Immature natural killer cell (primary cell): ENCODE measurements around the gene WWOX. TPM values are rescaled to one million over a fixed set of nuclear protein-coding genes. Genes with fewer than 3 reads are reported as not detected.
"Not testable (repeated sequence)": the region's sequence is repeated elsewhere in the genome, so short reads cannot be mapped to it uniquely, and the experiment has no call there.

Experiments
- DNase-seq, 3 donors: peaks; one replicate each; pipeline ENCODE4 v3.0.0; 2022; ENCODE audit warnings: mixed read lengths in 1 of 3
- H3K27ac Mint-ChIP-seq, 6 donors: one replicate each; pipeline ENCODE4 v1.8.0; 2020; ENCODE audit warnings: mixed read lengths in 6 of 6, mild to moderate bottlenecking in 5 of 6, inconsistent platforms in 4 of 6, moderate library complexity in 3 of 6
- H3K27me3 Mint-ChIP-seq, 3 donors: one replicate each; pipeline ENCODE4 v1.8.0; 2020 to 2021; ENCODE audit warnings: low read depth in 3 of 3, mild to moderate bottlenecking in 3 of 3, mixed read lengths in 3 of 3, moderate library complexity in 3 of 3, inconsistent platforms in 1 of 3
- H3K36me3 Mint-ChIP-seq, 3 donors: one replicate each; pipeline ENCODE4 v1.8.0; 2020; ENCODE audit warnings: mixed read lengths in 3 of 3, inconsistent platforms in 2 of 3, mild to moderate bottlenecking in 2 of 3
- H3K4me1 Mint-ChIP-seq, 2 donors: one replicate each; pipeline ENCODE4 v1.8.0; 2020; ENCODE audit warnings: inconsistent platforms in 2 of 2, mild to moderate bottlenecking in 2 of 2, mixed read lengths in 2 of 2, moderate library complexity in 1 of 2
- H3K4me3 Mint-ChIP-seq, 5 donors: one replicate each; pipeline ENCODE4 v1.8.0; 2020; ENCODE audit warnings: mild to moderate bottlenecking in 5 of 5, mixed read lengths in 5 of 5, inconsistent platforms in 3 of 5, moderate library complexity in 3 of 5
- H3K9me3 Mint-ChIP-seq, 6 donors: one replicate each; pipeline ENCODE4 v1.8.0; 2020; ENCODE audit warnings: mild to moderate bottlenecking in 6 of 6, mixed read lengths in 6 of 6, inconsistent platforms in 4 of 6, moderate library complexity in 3 of 6
- polyA plus RNA-seq, 3 donors: library from polyadenylated mRNA; unstranded; fragments of 300-500 nt; fragmentation: Illumina TruSeq; gene quantifications; one replicate each; pipeline ENCODE4 v1.2.3, GENCODE V29; 2021

Gene WWOX
- polyA plus RNA-seq, 3 donors from 2014 or later, result 9.0 to 13.9 (median 12.3) TPM

DNA sequence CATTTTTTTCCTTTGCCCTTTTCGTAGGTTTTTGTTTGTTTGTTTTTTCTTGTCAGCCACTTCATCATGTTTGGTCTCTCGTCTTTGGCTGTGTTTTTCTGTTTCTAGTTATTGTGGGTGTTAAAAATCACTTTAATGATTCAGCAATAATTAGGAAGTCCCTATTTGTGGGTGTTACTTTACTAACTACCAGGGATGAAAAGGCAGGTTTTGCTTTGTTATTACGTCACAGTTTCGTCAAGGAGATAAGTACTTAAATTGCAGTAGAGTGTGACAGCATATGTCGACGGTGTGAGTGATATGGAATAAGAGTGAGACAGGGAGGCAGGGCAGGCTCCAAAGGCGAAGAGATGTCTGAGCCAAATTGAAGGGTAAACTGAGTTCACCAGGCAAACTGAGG is 479.6 kb downstream of the WWOX start:
- Mint-ChIP-seq H3K4me1 (peaks cover 4 to 7% of the 10 kb centered on the region in 2 donors), H3K4me3 (no peak overlapping the region), H3K9me3 (no peaks in the 10 kb centered on the region), H3K36me3 (no peaks in the 10 kb centered on the region), H3K27me3 (peaks cover 0 to 2% (median 0%) of the 10 kb centered on the region in 3 donors), H3K27ac (no peak overlapping the region)
- DNase-seq, result no peak

GRCh38 chr16:78583441-78583840 is 484.0 kb downstream of the WWOX start:
- no peaks in the 10 kb centered on the region for H3K9me3 Mint-ChIP-seq
- H3K4me3 Mint-ChIP-seq, result no peak overlapping the region
- no peak overlapping the region for H3K27ac Mint-ChIP-seq
- H3K27me3 Mint-ChIP-seq, result peaks cover 0 to 3% (median 0%) of the 10 kb centered on the region in 3 donors
- H3K36me3 Mint-ChIP-seq, result no peaks in the 10 kb centered on the region
- DNase-seq, result no peak
- H3K4me1 Mint-ChIP-seq, result no peaks in the 10 kb centered on the region

- Mint-ChIP-seq H3K4me1 (no peaks in the 10 kb centered on the region), H3K27ac (no peak overlapping the region), H3K27me3 (peaks cover 0 to 3% (median 0%) of the 10 kb centered on the region in 3 donors), H3K4me3 (no peak overlapping the region), H3K9me3 (no peaks in the 10 kb centered on the region), H3K36me3 (no peaks in the 10 kb centered on the region)
- DNase-seq, result no peak
Measured at GRCh38 chr16:78584213-78584860, 484.9 kb downstream of the WWOX start.

GRCh38 chr16:78584991-78585390 is 485.5 kb downstream of the WWOX start:
- H3K4me3 Mint-ChIP-seq, result no peak overlapping the region
- no peak for DNase-seq
- H3K27me3 Mint-ChIP-seq, result peaks cover 0 to 3% (median 0%) of the 10 kb centered on the region in 3 donors
- H3K9me3 Mint-ChIP-seq, result no peaks in the 10 kb centered on the region
- no peaks in the 10 kb centered on the region for H3K36me3 Mint-ChIP-seq
- no peaks in the 10 kb centered on the region for H3K4me1 Mint-ChIP-seq
- H3K27ac Mint-ChIP-seq, result no peak overlapping the region

DNA sequence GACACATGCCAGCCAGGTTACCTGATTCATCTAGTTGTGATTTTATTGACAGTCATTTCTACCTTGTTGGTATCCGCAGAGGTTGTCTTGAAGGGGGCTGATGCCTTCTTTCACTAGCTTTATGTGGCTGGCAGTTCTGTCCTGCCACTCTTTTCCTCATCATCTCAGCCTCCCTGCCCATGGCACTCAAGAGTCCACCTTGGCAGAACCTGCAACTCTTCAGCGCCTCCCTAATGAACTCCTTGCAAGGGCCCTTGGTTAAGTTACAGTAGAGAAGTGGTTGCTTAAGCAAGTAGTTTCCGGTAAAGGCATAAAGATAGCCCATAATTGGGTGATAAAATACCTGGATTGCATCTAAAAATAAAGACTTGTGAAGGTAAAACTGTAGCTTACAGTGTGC is 489.9 kb downstream of the WWOX start:
- Mint-ChIP-seq H3K36me3 (no peaks in the 10 kb centered on the region), H3K4me1 (no peaks in the 10 kb centered on the region), H3K9me3 (no peaks in the 10 kb centered on the region), H3K27ac (no peak overlapping the region), H3K4me3 (no peak overlapping the region), H3K27me3 (peaks cover 0 to 3% (median 2%) of the 10 kb centered on the region in 3 donors)
- DNase-seq, result no peak

DNA sequence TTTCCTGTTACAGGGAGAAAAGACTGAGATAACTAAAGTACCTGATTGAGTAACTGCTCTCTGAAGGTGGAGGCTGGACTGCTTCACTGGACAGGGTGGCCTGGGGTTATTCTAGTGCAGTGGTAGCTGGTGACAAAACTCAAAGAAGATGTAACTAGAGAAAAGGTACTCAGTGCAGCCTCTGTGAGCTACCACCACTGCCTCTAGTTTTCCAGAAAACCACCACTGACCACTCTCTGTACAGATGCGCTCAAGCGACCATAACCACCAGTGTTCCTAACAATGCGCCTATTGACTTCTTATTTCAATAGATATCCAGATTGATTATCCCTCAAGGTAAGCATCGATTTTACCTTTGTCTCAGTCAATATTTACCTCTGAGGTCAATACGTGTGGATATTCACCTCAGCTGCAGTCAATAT is 492.2 kb downstream of the WWOX start:
- no peaks in the 10 kb centered on the region for H3K36me3 Mint-ChIP-seq
- no peak overlapping the region for H3K27ac Mint-ChIP-seq
- peaks cover 2 to 5% (median 3%) of the 10 kb centered on the region in 3 donors for H3K27me3 Mint-ChIP-seq
- no peaks in the 10 kb centered on the region for H3K4me1 Mint-ChIP-seq
- no peak overlapping the region for H3K4me3 Mint-ChIP-seq
- DNase-seq, result no peak
- H3K9me3 Mint-ChIP-seq, result no peaks in the 10 kb centered on the region

- Mint-ChIP-seq H3K36me3 (no peaks in the 10 kb centered on the region), H3K4me1 (no peaks in the 10 kb centered on the region), H3K27me3 (peaks cover 2 to 5% (median 3%) of the 10 kb centered on the region in 3 donors), H3K9me3 (no peaks in the 10 kb centered on the region), H3K4me3 (no peak overlapping the region), H3K27ac (no peak overlapping the region)
- DNase-seq, result no peak
Measured at GRCh38 chr16:78592111-78592510, 492.7 kb downstream of the WWOX start.

DNA sequence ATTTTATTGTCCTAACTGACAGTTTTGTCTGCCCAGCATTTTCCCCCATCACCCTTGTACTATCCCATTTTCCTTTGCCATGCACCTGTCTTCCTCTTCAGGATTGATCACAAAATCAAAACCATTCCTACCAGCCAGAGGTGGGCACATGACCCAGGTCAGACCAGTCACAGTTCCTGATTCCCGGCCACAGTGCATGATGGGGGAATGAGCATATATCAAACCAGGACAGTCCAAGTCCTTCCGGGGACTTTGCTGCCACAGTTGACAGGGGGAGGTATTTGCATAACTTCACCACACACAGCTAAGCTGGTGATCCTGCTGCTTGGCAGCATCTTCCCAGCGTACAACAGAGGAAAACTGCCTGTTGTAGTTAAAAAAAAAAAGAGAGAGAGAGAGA is 493.9 kb downstream of the WWOX start:
- Mint-ChIP-seq H3K36me3 (no peaks in the 10 kb centered on the region), H3K4me1 (no peaks in the 10 kb centered on the region), H3K27ac (no peak overlapping the region), H3K27me3 (peaks cover 2 to 5% (median 3%) of the 10 kb centered on the region in 3 donors), H3K4me3 (no peak overlapping the region), H3K9me3 (no peaks in the 10 kb centered on the region)
- DNase-seq, result no peak

GRCh38 chr16:78594191-78594590 is 494.7 kb downstream of the WWOX start:
- Mint-ChIP-seq H3K27ac (no peak overlapping the region), H3K9me3 (no peaks in the 10 kb centered on the region), H3K27me3 (peaks cover 0 to 5% (median 2%) of the 10 kb centered on the region in 3 donors), H3K4me3 (no peak overlapping the region), H3K4me1 (no peaks in the 10 kb centered on the region), H3K36me3 (no peaks in the 10 kb centered on the region)
- no peak for DNase-seq

DNA sequence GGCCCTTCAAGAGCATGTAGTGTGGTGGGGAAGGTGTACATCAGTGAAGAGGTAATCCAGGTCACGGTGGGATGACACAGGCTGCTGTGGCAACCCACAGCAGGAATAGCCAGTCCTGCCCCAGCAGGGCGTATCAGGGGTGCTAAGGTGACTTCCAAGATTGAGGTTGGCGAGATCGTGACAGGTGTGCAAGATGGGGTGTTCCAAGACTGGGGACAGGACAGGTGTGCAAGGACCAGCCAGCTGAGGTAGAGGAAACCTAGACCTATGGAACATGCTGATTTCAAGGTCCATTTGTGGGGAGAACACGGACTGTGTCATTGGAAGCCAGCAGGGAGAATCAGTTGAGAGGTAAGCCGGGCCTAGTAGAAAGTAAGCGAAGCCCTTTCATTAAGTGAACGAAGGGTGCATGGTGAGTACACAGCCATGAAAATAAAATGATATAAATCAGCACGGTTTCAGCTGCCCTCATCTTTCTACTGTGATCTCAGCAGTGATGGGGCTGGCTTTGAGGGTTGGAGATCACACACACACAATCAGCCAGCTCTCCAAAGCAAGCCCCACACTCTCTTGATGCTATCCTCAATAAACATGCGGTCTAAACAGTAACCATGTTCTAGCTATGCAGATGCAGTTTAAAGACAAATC is 497.0 kb downstream of the WWOX start:
- DNase-seq, result no peak
- H3K27me3 Mint-ChIP-seq, result peaks cover 0 to 4% (median 2%) of the 10 kb centered on the region in 3 donors
- no peak overlapping the region for H3K4me3 Mint-ChIP-seq
- H3K36me3 Mint-ChIP-seq, result no peaks in the 10 kb centered on the region
- H3K9me3 Mint-ChIP-seq, result no peaks in the 10 kb centered on the region
- H3K4me1 Mint-ChIP-seq, result no peaks in the 10 kb centered on the region
- H3K27ac Mint-ChIP-seq, result no peak overlapping the region

- Mint-ChIP-seq H3K27me3 (peaks cover 0 to 4% (median 2%) of the 10 kb centered on the region in 3 donors), H3K27ac (no peak overlapping the region), H3K9me3 (no peaks in the 10 kb centered on the region), H3K4me3 (no peak overlapping the region), H3K36me3 (no peaks in the 10 kb centered on the region), H3K4me1 (no peaks in the 10 kb centered on the region)
- DNase-seq, result no peak
Measured at GRCh38 chr16:78596996-78597422, 497.6 kb downstream of the WWOX start.

DNA sequence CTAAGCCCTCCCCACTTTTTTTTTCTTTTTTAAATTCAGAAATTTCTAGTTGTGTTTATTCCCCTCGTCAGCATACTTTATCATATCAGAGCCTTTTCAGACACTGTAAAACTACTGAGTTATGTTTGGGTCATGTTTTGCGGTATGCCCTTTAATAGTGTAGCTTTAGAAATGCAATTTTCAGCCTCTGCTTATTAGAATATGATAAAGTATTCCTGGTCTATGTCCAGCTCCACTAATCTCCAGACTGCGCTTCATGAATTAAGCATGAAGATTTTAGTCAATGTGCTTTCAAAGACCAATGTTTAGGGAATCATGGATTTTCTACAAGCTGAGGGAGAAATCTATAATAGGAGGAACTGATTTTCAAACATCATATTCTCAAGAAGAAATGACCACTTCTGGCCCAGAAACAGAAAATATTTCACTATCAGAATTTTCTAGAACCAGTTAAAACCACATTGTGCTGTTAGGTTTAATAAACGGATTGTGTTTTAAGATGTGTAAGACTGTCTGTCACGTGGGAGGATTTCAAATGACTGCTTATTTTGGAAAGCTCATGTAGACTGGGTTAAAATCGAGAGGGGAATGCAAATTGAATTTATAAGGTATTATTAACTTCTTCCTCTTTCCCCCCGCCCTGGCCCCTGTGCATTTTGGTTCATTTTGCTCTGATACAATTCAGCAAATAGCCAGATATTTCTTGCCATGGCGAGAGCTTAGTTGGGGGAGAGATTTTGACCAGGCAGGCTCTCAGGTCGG is 498.5 kb downstream of the WWOX start:
- no peaks in the 10 kb centered on the region for H3K36me3 Mint-ChIP-seq
- H3K27me3 Mint-ChIP-seq, result peaks cover 0 to 4% (median 2%) of the 10 kb centered on the region in 3 donors
- DNase-seq, result no peak
- no peak overlapping the region for H3K27ac Mint-ChIP-seq
- no peaks in the 10 kb centered on the region for H3K4me1 Mint-ChIP-seq
- no peaks in the 10 kb centered on the region for H3K9me3 Mint-ChIP-seq
- H3K4me3 Mint-ChIP-seq, result no peak overlapping the region

DNA sequence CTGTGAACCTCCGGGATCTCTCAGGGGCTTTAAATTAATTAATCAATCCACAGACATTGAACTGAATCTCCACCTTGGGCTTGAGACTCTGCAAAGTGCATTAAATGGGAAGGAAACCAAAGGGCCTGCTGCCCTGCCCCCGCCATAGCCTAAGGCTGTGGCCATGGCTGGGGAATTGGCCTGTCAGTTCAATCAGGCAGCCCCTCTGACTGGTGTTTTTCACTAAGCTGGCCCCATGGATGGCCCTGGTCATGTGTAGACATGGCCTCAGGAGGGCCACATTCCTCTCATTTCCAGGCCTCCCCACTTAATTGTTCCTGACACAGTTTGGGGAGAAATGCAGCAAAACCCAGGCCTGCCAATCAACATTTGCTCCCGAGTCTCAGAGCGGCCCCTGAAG is 499.8 kb downstream of the WWOX start:
- no peaks in the 10 kb centered on the region for H3K4me1 Mint-ChIP-seq
- no peak overlapping the region for H3K4me3 Mint-ChIP-seq
- peaks cover 0 to 4% (median 2%) of the 10 kb centered on the region in 3 donors for H3K27me3 Mint-ChIP-seq
- DNase-seq, result no peak
- H3K27ac Mint-ChIP-seq, result no peak overlapping the region
- no peaks in the 10 kb centered on the region for H3K9me3 Mint-ChIP-seq
- H3K36me3 Mint-ChIP-seq, result no peaks in the 10 kb centered on the region

- not testable (repeated sequence) for H3K4me1 Mint-ChIP-seq, H3K4me3 Mint-ChIP-seq, H3K36me3 Mint-ChIP-seq, H3K9me3 Mint-ChIP-seq, DNase-seq, H3K27me3 Mint-ChIP-seq, H3K27ac Mint-ChIP-seq
Measured at GRCh38 chr16:78604423-78605062, 505.1 kb downstream of the WWOX start.
